IPS-18c (cell line): ENCODE data around the gene P2RX1.

ENCODE experiments used
- H3K4me3 ChIP-seq: 2 replicates; pipeline ENCODE4 v1.7.0; 2013; ENCODE audit warnings: low read depth, mild to moderate bottlenecking, low read length, moderate library complexity; ENCODE audit not compliant: insufficient read depth
- H3K9me3 ChIP-seq: one replicate; pipeline ENCODE4 v1.6.1; 2013; ENCODE audit warnings: mild to moderate bottlenecking, low read length, moderate library complexity; ENCODE audit not compliant: control insufficient read depth, insufficient read depth

P2RX1 gene

DNA sequence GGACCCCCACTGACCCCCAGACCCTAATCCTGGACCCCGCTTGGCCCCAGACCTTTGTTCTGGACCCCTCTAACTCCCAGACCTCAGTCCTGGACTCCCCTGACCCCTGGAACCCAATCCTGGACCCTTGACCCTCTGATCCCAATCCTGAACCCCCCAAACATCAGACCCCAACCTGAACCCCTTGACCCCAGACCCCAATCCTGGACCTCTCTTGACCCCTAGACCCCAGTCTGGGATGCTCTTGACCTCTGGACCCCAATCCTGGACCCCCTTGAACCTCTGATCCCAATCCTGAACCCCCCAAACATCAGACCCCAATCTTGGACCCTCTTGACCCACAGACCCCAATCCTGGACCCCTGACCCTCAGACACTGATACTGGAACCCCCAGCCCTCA is 13.5 kb upstream of the P2RX1 start:
- H3K9me3 ChIP-seq, result no peaks in the 10 kb centered on the region
- no peak overlapping the region for H3K4me3 ChIP-seq

- H3K9me3 ChIP-seq, result no peaks in the 10 kb centered on the region
- no peak overlapping the region for H3K4me3 ChIP-seq
Measured at GRCh38 chr17:3929181-3929580, 12.9 kb upstream of the P2RX1 start.

DNA sequence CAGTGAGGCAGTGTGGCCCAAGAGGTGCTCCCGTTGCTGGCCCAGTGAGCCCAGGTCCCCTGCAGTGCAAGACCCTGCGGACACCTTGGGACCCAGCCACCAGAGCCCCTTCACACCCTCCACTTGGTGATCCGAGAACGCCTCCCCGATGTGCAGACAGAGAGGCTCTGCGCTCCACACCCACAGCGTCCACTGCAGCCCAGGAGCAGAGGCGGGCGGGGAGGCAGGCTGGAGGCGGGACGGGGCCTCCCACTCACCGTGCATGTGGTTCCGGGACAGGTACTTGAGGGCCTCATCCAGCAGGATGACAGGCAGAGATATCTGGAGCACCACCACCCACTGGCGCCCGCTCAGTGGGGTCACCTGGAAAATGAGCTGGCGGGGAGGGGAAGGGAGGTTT is 12.1 kb upstream of the P2RX1 start:
- Histone ChIP-seq H3K4me3 (no peak overlapping the region), H3K9me3 (no peaks in the 10 kb centered on the region)

GRCh38 chr17:3927628-3928340 is 11.5 kb upstream of the P2RX1 start:
- Histone ChIP-seq H3K4me3 (no peak overlapping the region), H3K9me3 (no peaks in the 10 kb centered on the region)

GRCh38 chr17:3926860-3927627 is 10.8 kb upstream of the P2RX1 start:
- H3K4me3 ChIP-seq, result no peak overlapping the region

DNA sequence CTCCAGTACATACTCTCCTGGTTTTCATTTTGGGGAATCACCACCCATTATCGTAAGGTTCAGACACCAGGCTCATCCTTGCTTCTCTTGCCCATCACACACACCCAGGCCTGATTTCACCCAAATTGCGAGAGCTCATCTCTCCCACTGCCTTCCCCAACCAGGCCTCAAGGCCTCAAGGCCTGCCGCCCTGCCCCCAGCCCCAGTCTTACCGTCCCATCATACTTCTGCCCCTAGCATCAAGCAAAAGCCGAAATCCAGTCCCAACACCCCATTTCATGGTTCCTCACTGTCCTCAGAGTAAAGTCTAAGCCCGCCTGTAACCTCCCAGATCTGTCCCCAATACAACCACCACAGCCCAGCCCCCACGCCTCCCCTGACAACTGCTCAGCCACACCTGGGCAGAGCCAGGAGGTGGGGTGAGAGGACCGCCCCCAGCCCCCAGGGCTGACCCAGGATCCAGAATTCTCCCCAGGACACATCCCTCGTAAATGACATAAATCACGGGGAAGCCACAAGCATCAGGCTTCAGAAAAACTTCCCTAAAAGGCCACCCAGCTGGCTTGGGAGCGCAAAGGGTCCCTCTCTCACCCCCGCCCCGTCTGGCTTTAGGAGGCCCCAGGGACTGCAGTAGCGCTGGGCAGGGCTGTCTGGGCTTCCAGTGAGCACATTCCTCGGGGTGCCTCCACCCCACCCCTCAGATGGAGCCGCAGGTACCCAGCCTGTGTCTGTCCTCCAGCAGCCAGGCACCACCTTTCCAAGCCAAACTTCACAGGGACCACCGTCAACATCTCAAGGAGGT is 9.6 kb upstream of the P2RX1 start:
- H3K4me3 ChIP-seq, result no peak overlapping the region
- H3K9me3 ChIP-seq, result no peaks in the 10 kb centered on the region

More at GRCh38 chr17:3926860-3927627, 10.8 kb upstream of the P2RX1 start:
- H3K9me3 ChIP-seq, result no peaks in the 10 kb centered on the region

DNA sequence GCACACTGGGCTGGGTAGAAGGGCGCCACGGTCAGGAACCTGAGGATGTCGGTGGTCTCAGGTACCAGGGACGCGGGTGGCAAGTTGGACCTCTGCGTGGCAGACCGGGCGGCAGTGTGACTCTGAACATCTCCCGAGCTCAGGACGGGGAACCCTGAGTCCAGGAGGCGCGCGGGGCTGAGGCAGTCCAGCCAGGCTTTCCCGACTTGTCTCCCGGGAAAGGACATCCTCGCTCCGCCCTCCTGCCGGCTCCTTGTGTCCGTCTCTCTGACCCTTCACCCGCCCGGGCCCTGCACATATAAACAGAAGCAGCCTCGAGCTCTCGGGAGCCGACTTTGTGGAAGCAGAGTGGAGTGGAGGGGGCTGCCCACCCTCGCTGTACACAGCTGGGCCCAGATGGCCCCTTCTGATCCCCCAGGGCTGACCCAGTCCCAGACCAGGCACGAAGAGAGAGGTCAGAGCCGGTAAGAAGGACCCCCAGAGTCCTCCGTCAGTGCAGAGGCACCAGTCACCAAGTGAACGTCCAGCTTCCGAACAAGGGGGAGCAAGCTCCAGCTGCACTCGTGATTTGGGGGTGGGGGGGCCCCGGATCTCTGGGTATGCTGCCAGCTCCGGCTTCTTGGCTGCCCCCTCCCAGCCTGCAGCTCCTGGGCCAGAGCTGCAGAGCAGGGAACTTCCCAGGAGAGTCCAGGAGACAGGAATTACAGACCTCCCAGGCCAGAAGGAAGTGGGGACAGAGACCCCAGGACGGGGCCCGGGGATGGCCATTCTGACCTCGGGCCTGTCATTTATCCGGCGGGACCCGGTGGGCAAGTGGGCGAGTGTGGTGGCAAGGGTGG is 8.5 kb upstream of the P2RX1 start:
- Histone ChIP-seq H3K9me3 (no peaks in the 10 kb centered on the region), H3K4me3 (no peak overlapping the region)

GRCh38 chr17:3923466-3924190 is 7.4 kb upstream of the P2RX1 start:
- no peak overlapping the region for H3K4me3 ChIP-seq
- no peaks in the 10 kb centered on the region for H3K9me3 ChIP-seq

- Histone ChIP-seq H3K9me3 (no peaks in the 10 kb centered on the region), H3K4me3 (no peak overlapping the region)
Measured at GRCh38 chr17:3922765-3923164, 6.5 kb upstream of the P2RX1 start.

GRCh38 chr17:3921502-3922319 is 5.4 kb upstream of the P2RX1 start:
- Histone ChIP-seq H3K4me3 (no peak overlapping the region), H3K9me3 (no peaks in the 10 kb centered on the region)

DNA sequence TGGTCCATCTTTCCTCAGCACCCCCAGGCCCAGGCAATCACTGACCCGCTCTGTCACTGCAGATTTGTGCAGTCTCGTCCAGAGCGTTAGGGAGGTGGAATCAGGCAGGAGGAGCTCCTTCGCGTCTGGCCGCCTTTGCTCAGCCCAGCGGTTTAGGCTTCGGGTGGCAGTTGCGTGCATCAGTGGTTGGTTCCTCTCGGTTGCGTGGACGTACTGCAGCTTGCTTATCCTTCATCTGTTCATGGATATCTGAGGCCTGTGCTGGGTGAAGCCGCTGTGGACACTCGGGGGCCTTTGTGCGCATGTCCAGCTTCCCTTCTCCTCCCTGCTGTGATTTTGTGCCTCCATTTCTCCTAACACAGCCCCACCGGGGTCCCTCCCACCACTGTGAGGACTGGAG is 4.7 kb upstream of the P2RX1 start:
- no peaks in the 10 kb centered on the region for H3K9me3 ChIP-seq
- H3K4me3 ChIP-seq, result no peak overlapping the region

DNA sequence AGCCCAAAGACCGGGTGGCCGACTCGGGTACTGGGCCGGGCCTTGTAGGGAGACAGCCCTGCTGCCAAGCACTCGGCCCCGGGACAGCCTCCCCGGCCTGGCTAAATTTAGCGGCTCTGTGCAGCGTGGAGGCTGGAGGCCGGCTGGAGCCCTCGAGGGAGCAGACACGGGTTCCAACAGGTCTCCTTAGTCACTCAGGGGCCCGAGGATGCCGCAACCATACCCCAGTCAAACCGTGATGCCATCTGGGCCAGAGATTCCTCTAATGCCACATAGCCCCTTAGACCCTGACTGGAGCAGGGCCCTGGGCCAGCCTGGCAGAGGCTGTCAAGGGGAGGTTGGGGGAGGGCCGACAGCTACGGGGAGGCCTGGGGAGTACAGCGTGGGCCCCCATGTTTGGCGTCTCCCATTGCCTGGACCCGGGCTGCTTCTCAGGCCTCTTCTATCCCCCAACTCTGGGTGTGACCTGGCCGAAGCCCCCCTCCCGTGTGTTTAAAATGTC is 2.9 kb upstream of the P2RX1 start:
- no peak overlapping the region for H3K4me3 ChIP-seq
- no peaks in the 10 kb centered on the region for H3K9me3 ChIP-seq

- H3K4me3 ChIP-seq, result no peak overlapping the region
- no peaks in the 10 kb centered on the region for H3K9me3 ChIP-seq
Measured at GRCh38 chr17:3918372-3919122, 2.3 kb upstream of the P2RX1 start.

GRCh38 chr17:3917391-3917931 is 1.2 kb upstream of the P2RX1 start:
- Histone ChIP-seq H3K9me3 (no peaks in the 10 kb centered on the region), H3K4me3 (no peak overlapping the region; the same call in 1 of the 2 replicates)

- H3K4me3 ChIP-seq, result no peak overlapping the region
- no peaks in the 10 kb centered on the region for H3K9me3 ChIP-seq
Measured at GRCh38 chr17:3916825-3917224, 560 bp upstream of the P2RX1 start.
